GM18907 (cell line): ENCODE results near the gene AKAP10.
A peak's percentile ranks its signal among the peaks of the same experiment; 100 is the strongest.
"Not testable (repeated sequence)": the region's sequence is repeated elsewhere in the genome, so short reads cannot be mapped to it uniquely, and the experiment has no call there.

Experiments used
- ATAC-seq: cut with Tn5 transposase; IDR thresholded peaks from one replicate; pipeline ENCODE4 v1.9.1; 2021; ENCODE audit warnings: mild to moderate bottlenecking, moderate library complexity; ENCODE audit not compliant: unreplicated experiment

Gene AKAP10

GRCh38 chr17:19874256-19874655, 103.4 kb downstream of the AKAP10 start:
- ATAC-seq: no peak

GRCh38 chr17:19873346-19873745, 104.3 kb downstream of the AKAP10 start:
- no peak for ATAC-seq

GRCh38 chr17:19868079-19868395, 109.6 kb downstream of the AKAP10 start:
- no peak for ATAC-seq

DNA sequence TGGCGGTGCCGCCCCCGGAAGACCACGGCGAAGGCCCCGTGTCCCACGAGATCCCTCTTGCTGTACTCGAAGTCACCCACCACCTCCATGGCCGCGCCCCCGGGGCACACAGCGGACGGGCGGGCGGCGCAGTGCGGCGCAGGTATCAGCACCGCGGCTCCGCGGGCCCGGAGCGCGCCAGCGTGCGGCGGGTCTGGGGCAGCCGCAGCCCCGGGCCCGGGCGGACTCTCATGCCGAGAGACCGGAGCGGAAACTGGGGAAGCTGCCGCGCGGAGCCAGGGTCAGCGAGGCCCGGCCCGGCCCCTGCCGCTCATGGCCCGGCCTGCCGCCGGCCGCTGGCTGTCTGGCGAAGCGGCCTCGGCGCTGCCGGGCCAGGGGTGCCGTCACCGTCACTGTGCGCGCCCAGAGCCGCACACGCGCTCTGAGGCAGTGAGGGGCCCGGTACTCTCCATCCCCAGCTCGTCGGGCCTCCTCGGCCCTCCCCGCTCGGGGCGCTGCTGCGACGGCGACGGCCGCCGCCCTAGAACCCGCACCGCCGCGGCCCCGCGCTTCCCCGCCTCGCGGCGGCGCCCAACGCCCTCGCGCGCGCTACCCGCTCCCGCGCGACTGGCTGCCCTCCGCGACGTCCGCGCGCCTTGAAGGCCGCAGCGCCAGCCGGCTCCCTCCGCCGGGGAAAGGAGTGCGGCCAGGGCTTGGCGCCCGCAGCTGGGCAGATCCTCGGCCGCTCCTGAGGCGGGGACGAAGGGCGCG, 110.1 kb downstream of the AKAP10 start, which contains the start of gene ULK2:
TSS of gene ULK2 (minus strand) at position 608 of the 750 bp plus-strand sequence. CDS start at position 89, 519 bp downstream.
- ATAC-seq: peak; percentile 54

GRCh38 chr17:19867079-19867328, 110.6 kb downstream of the AKAP10 start:
- ATAC-seq: peak; percentile 47

DNA sequence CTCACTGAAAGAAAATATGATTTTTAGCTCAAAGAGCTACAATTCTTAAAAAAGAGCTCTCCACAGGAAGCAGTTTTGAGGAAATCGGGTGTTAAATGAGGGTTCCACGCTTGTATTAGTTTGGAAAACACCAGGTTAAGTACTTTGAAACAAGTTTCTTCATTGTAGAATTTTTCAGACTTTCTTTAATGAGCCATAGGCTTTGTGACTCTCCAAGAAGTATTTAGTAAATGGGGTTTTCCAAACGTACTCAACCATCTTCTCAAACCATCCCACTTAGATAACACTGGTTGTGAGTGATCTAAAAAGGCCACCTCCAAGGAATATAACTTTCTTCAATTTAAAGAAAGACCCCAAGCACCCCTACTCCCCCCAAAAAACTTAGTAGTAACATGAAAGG, 112.6 kb downstream of the AKAP10 start:
- ATAC-seq: no peak

DNA sequence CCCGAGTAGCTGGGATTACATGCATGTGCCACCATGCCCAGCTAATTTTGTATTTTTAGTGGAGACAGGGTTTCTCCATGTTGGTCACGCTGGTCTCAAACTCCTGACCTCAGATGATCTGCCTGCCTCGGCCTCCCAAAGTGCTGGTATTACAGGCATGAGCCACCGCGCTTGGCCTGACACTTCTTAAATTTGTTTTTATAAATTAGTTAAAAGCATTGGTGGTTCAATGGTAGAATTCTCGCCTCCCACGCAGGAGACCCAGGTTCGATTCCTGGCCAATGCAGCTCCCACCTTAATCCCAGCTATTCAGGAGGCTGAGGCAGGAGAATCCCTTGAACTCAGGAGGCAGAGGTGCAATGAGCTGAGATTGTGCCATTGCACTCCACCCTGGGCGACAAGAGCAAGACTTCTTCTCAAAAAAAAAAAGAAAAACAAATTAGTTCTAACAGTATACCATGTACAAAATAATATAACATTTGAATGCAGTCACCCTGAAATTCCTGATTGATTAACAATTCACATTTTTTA, 116.9 kb downstream of the AKAP10 start:
- not testable (repeated sequence) for ATAC-seq

DNA sequence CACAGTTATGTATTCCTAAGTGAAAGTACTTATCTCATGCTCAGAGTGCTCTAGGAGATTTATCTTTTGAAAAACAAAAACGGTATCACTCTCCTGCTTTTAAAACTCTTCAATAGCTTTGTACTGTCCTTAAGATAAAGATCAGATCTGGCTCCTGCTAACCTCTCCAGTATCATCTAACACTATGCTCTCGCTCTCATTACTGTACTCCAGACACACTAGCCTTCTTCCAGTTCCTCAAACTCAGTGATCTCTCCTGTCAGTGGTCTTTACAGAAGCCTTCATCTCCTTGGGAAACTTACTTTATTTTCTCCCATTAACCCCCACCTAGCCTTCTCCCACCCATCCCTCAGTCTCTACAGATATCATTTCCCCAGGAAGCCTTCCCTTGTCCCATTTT, 120.0 kb downstream of the AKAP10 start:
- no peak for ATAC-seq
